GM18511 (cell line): ENCODE results near the gene DMC1.

ENCODE experiments used
- ATAC-seq: cut with Tn5 transposase; IDR thresholded peaks from one replicate; pipeline ENCODE4 v1.9.1; 2021; ENCODE audit warnings: mild to moderate bottlenecking, moderate library complexity; ENCODE audit not compliant: unreplicated experiment

DMC1 gene

GRCh38 chr22:38503021-38503420, 67.0 kb downstream of the DMC1 start:
- no peak for ATAC-seq

- no peak for ATAC-seq
Observed at GRCh38 chr22:38501797-38502672, 67.9 kb downstream of the DMC1 start.

- ATAC-seq, result no peak
Observed at GRCh38 chr22:38497869-38498268, 72.1 kb downstream of the DMC1 start.

- ATAC-seq, result no peak
Observed at GRCh38 chr22:38494939-38495338, 75.0 kb downstream of the DMC1 start.

GRCh38 chr22:38494498-38494897, 75.5 kb downstream of the DMC1 start:
- no peak for ATAC-seq

GRCh38 chr22:38491707-38492348, 78.2 kb downstream of the DMC1 start:
- ATAC-seq, result no peak

- ATAC-seq, result no peak
Observed at GRCh38 chr22:38490915-38491314, 79.1 kb downstream of the DMC1 start.

GRCh38 chr22:38490475-38490874, 79.5 kb downstream of the DMC1 start:
- ATAC-seq, result no peak

- no peak for ATAC-seq
Observed at GRCh38 chr22:38489561-38490145, 80.3 kb downstream of the DMC1 start.

GRCh38 chr22:38489142-38489541, 80.8 kb downstream of the DMC1 start:
- ATAC-seq, result no peak

- ATAC-seq, result no peak
Observed at GRCh38 chr22:38487946-38488345, 82.0 kb downstream of the DMC1 start.

GRCh38 chr22:38485783-38486182, 84.2 kb downstream of the DMC1 start:
- no peak for ATAC-seq

GRCh38 chr22:38484244-38484643, 85.7 kb downstream of the DMC1 start:
- no peak for ATAC-seq

GRCh38 chr22:38482662-38483308, 87.2 kb downstream of the DMC1 start:
- ATAC-seq, result no peak

- no peak for ATAC-seq
Observed at GRCh38 chr22:38481871-38482332, 88.1 kb downstream of the DMC1 start.

- no peak for ATAC-seq
Observed at GRCh38 chr22:38481162-38481870, 88.7 kb downstream of the DMC1 start.

- no peak for ATAC-seq
Observed at GRCh38 chr22:38479096-38479837, 90.7 kb downstream of the DMC1 start.

GRCh38 chr22:38477585-38477984, 92.4 kb downstream of the DMC1 start:
- ATAC-seq, result no peak

- no peak for ATAC-seq
Observed at GRCh38 chr22:38474003-38474607, 95.9 kb downstream of the DMC1 start.

- ATAC-seq, result no peak
Observed at GRCh38 chr22:38471237-38471636, 98.7 kb downstream of the DMC1 start.
